HG03520 (cell line): ENCODE measurements around the gene CABLES1.

ENCODE experiments used
- ATAC-seq: cut with Tn5 transposase; IDR thresholded peaks from one replicate; pipeline ENCODE4 v1.9.1; 2021; ENCODE audit warnings: mild to moderate bottlenecking, moderate library complexity; ENCODE audit not compliant: unreplicated experiment

CABLES1 gene

GRCh38 chr18:23238651-23239349 is 103.5 kb downstream of the CABLES1 start:
- no peak for ATAC-seq

- ATAC-seq = no peak
These were observed 104.0 kb downstream of the CABLES1 start for GRCh38 chr18:23239350-23239692.

- no peak for ATAC-seq
These were observed 104.8 kb downstream of the CABLES1 start for GRCh38 chr18:23239885-23240608.

GRCh38 chr18:23240609-23240930 is 105.3 kb downstream of the CABLES1 start:
- no peak for ATAC-seq

GRCh38 chr18:23241833-23242496 is 106.7 kb downstream of the CABLES1 start:
- ATAC-seq = peak; percentile 87

GRCh38 chr18:23243178-23243577 is 107.9 kb downstream of the CABLES1 start:
- ATAC-seq = no peak

GRCh38 chr18:23243816-23244215 is 108.5 kb downstream of the CABLES1 start:
- ATAC-seq = no peak

GRCh38 chr18:23244401-23244800 is 109.1 kb downstream of the CABLES1 start:
- no peak for ATAC-seq

- ATAC-seq = no peak
These were observed 110.2 kb downstream of the CABLES1 start for GRCh38 chr18:23245461-23245860.

- ATAC-seq = no peak
These were observed 112.0 kb downstream of the CABLES1 start for GRCh38 chr18:23247331-23247730.

GRCh38 chr18:23247896-23248295 is 112.6 kb downstream of the CABLES1 start:
- ATAC-seq = no peak

GRCh38 chr18:23248826-23249225 is 113.5 kb downstream of the CABLES1 start:
- ATAC-seq = no peak

- ATAC-seq = no peak
These were observed 114.1 kb downstream of the CABLES1 start for GRCh38 chr18:23249348-23249747.

GRCh38 chr18:23250893-23251656 is 115.8 kb downstream of the CABLES1 start:
- no peak for ATAC-seq

- no peak for ATAC-seq
These were observed 118.3 kb downstream of the CABLES1 start for GRCh38 chr18:23253630-23254029.

GRCh38 chr18:23257137-23257536 is 121.9 kb downstream of the CABLES1 start:
- no peak for ATAC-seq

- no peak for ATAC-seq
These were observed 122.6 kb downstream of the CABLES1 start for GRCh38 chr18:23257686-23258565.

GRCh38 chr18:23258566-23259469 is 123.5 kb downstream of the CABLES1 start:
- ATAC-seq = no peak
